ENCODE measurements around the gene MSRB1. TPM values are rescaled to one million over a fixed set of nuclear protein-coding genes. Genes with fewer than 3 reads are reported as not detected.

The MSRB1 gene
- total and polyA plus RNA-seq, 10 donors: 31.1 to 114 (median 57.2) TPM

DNA sequence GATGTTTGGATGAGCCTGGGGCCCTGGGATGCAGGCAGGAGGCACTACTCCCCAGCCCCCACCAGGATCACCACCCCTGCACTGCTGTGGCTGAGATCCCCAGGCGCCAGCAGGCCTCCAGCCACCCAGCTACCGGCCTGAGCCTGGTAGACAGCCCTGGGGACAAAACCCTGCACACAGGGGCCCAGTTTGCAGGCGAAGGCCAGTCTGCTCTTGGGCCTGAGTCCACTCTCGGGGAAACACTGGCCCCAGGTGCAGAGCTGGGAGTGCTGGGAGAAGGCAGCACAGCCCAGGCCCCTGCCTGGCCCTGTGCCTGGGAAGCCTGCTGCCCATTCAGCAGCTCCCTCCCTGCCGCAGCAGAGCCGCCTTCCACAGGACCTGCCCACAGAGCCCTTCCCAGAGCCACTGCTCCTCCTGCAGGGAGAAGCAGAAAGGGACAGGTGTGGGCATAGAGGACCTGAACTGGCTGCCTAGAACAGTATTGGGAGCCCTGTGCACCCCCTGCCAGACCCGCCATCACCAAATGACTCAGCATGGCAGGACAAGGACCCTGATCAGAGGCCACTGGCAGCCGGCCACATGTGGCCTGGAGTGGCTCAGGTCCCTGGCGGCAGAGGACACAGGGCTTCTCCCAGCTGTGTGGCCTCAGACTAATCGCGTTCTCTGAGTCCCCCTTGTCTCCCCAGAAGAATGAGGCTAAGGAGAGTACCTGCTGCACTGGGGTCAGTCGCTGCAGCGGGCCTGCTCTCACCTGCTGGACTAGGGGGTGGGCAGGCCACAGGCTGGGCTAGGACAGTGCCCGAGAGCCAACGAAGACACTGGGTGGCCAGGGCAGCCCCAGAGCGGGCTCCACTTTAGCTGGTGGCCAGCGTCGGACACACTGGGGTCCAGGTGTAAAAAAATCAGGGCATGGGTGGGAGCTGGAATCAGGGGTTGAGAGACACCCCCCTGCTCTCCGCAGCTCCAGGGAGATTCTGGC is 10.7 kb downstream of the MSRB1 start:
- intact Hi-C loops (cut with DNase I; ENCODE audit: low total_unique reads): no loop called here
- no peak for DNase-seq
- Histone ChIP-seq H3K9me3 (no peaks in the 10 kb centered on the region), H3K4me1 (peaks cover 0 to 55% (median 20%) of the 10 kb centered on the region in 6 donors), H3K4me3 (no peak overlapping the region), H3K27me3 (replicated peaks in 1 of 7) (peaks cover 0 to 24% (median 0%) of the 10 kb centered on the region in 7 donors), H3K27ac (peak overlapping the region in 2 of 8 donors; percentile 13 to 91), H3K36me3 (peaks cover 0 to 21% (median 0%) of the 10 kb centered on the region in 6 donors)
- 79 to 86% (median 81%) methylated on average over 11 to 19 of the region's 19 CpGs for WGBS, 5 donors
- no peak for TF ChIP-seq POLR2A (IDR thresholded peaks at IDR 0.05)
- TF ChIP-seq POLR2AphosphoS5 (IDR thresholded peaks at IDR 0.05): peak in 1 of 3 donors; percentile 52

DNA sequence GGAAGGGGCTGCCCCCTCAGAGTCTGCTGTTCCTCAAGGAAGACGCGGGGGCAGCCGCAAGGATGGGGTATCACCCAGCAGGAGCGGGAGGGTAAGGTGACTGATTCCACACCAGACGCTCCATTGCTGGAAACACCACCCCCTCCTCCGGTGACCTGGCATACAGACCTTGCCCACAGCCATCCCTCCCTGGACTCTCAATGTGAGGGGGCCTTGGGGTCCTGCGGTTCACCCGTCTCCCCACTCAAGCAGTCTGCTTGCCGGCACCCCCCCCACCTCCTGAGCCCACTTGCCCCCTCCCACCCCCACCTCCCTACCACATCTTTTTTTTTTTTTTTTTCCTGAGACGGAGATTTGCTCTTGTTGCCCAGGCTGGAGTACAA is 12.7 kb downstream of the MSRB1 start:
- Histone ChIP-seq H3K9me3 (no peaks in the 10 kb centered on the region), H3K4me3 (peak overlapping the region in 3 of 8 donors; percentile 51 to 79 (median 69)), H3K36me3 (peaks cover 0 to under 1% (median 0%) of the 10 kb centered on the region in 6 donors), H3K27ac (peak overlapping the region in 6 of 8 donors; percentile 69 to 93 (median 88)), H3K27me3 (replicated peaks in 1 of 7) (peaks cover 0 to 29% (median 0%) of the 10 kb centered on the region in 7 donors), H3K4me1 (peaks cover 0 to 37% (median 20%) of the 10 kb centered on the region in 6 donors)
- WGBS, 5 donors: 63 to 83% (median 65%) methylated on average over 9 to 10 of the region's 10 CpGs
- DNase-seq: no peak
- TF ChIP-seq, protein P1, sequence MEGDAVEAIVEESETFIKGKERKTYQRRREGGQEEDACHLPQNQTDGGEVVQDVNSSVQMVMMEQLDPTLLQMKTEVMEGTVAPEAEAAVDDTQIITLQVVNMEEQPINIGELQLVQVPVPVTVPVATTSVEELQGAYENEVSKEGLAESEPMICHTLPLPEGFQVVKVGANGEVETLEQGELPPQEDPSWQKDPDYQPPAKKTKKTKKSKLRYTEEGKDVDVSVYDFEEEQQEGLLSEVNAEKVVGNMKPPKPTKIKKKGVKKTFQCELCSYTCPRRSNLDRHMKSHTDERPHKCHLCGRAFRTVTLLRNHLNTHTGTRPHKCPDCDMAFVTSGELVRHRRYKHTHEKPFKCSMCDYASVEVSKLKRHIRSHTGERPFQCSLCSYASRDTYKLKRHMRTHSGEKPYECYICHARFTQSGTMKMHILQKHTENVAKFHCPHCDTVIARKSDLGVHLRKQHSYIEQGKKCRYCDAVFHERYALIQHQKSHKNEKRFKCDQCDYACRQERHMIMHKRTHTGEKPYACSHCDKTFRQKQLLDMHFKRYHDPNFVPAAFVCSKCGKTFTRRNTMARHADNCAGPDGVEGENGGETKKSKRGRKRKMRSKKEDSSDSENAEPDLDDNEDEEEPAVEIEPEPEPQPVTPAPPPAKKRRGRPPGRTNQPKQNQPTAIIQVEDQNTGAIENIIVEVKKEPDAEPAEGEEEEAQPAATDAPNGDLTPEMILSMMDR (IDR thresholded peaks at IDR 0.05 in 8 of 11, conservative IDR thresholded peaks at IDR 0.05 in 3 of 11): no peak
- TF ChIP-seq POLR2A (IDR thresholded peaks at IDR 0.05) (no peak), POLR2AphosphoS5 (IDR thresholded peaks at IDR 0.05) (no peak)
- intact Hi-C loops (cut with DNase I; ENCODE audit: low total_unique reads): no loop called here

DNA sequence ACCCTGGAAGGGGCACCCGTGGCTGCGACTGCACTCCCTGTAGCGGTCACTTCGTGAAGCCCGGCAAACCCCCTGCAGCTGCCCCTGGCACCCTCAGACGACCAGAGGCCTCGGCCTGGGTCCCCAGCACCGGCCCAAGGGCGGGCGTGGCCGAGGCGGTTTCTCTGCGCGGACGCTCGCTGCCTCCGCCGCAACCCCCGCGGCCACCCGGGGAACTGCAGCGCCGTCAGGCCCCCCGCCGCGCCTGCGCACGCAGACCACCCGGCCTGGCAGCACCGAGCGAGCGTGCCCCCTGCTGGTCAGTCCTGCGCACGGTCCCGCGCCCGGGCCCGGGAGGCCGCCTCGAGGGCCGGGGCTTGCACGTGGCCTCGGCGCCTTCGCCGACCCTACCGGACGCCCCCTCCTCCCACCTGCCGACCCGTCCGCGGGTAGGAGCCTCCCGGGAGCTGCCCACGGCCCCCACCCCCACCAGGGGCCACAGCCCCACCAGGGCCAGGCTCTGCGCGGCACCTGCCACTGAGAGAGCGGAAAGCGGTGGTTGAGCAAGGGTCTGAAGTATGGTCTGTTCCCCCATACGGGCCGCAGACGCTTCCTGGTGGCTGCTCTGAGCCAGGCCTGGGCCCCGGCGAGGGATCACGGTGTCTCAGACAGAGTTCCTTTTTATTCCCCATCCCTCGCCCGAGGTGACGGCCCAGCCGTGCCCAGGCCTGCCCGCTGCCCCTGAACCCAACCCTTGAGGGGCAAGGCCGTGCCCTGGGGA is 13.2 kb downstream of the MSRB1 start:
- H3K4me3 ChIP-seq: peak overlapping the region; percentile 30 to 79 (median 50)
- H3K9me3 ChIP-seq: no peaks in the 10 kb centered on the region
- DNase-seq: peak; percentile 99
- peaks cover 0 to 34% (median 20%) of the 10 kb centered on the region in 6 donors for H3K4me1 ChIP-seq
- peak overlapping the region; percentile 69 to 93 (median 83) for H3K27ac ChIP-seq
- peaks cover 0 to 33% (median 0%) of the 10 kb centered on the region in 7 donors for H3K27me3 ChIP-seq (replicated peaks in 1 of 7)
- no peak for TF ChIP-seq POLR2A (IDR thresholded peaks at IDR 0.05)
- TF ChIP-seq POLR2AphosphoS5 (IDR thresholded peaks at IDR 0.05): peak; percentile 51 to 80 (median 77)
- TF ChIP-seq, protein P1 (IDR thresholded peaks at IDR 0.05 in 8 of 11, conservative IDR thresholded peaks at IDR 0.05 in 3 of 11): peak; percentile 78 to 100 (median 100)
- intact Hi-C loops (cut with DNase I; ENCODE audit: low total_unique reads): loop anchor here (5.0 kb wide), 1 partner anchor 67 kb away; no protein-coding TSS in a partner anchor
- H3K36me3 ChIP-seq: no peaks in the 10 kb centered on the region
- 7 to 33% (median 7%) methylated on average over 17 to 70 of the region's 70 CpGs for WGBS, 5 donors

DNA sequence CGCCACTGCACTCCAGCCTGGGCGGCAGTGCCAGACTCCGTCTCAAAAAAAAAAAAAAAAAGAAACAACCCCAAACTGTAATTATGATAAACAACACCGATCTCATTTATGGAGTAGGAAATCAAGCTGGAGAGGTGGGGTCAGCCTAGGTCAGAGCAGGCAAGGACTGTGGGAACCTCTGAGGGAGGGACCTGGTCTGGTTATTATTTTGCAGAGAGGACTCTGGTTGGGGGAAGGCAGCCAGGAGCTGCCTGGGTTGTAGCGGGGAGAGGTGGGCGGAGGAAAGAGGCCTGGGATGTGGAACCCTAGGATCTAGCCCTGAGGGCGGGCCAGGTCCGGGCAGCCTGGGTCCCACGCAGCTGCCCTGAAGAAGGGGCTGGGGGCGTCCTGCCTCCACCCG is 13.9 kb downstream of the MSRB1 start:
- Histone ChIP-seq H3K4me3 (peak overlapping the region; percentile 30 to 79 (median 50)), H3K27me3 (replicated peaks in 1 of 7) (peaks cover 0 to 40% (median under 1%) of the 10 kb centered on the region in 7 donors), H3K4me1 (peaks cover 0 to 34% (median 21%) of the 10 kb centered on the region in 6 donors), H3K36me3 (no peaks in the 10 kb centered on the region), H3K9me3 (no peaks in the 10 kb centered on the region), H3K27ac (peak overlapping the region; percentile 69 to 93 (median 83))
- no peak for DNase-seq
- TF ChIP-seq, protein P1 (IDR thresholded peaks at IDR 0.05 in 8 of 11, conservative IDR thresholded peaks at IDR 0.05 in 3 of 11): no peak
- TF ChIP-seq POLR2AphosphoS5 (IDR thresholded peaks at IDR 0.05): no peak
- no peak for TF ChIP-seq POLR2A (IDR thresholded peaks at IDR 0.05)
- intact Hi-C loops (cut with DNase I; ENCODE audit: low total_unique reads): loop anchor here (5.0 kb wide), 1 partner anchor 67 kb away; no protein-coding TSS in a partner anchor
- 5 to 25% (median 16%) methylated on average over 9 to 11 of the region's 11 CpGs for WGBS, 5 donors

Measured in spleen (tissue), 11 donors.